HepG2 (cell line): Measurements from ENCODE around the gene GATAD2B. TPM values are rescaled to one million over a fixed set of nuclear protein-coding genes. Genes with fewer than 3 reads are reported as not detected.
A peak's percentile ranks its signal among the peaks of the same experiment; 100 is the strongest.

Experiments
- BHLHE40 ChIP-seq: IDR thresholded peaks from 2 replicates; pipeline ENCODE4 v1.6.1; 2011; ENCODE audit warnings: low read length, improper control_type of control experiment
- KDM5A ChIP-seq: fragments of 200-600 bp; sonication (generic); IDR thresholded peaks from 2 replicates; pipeline ENCODE4 v1.7.0; 2018; ENCODE audit warnings: antibody characterized with exemption, mild to moderate bottlenecking, low read length, borderline replicate concordance
- MYC ChIP-seq: sonication (generic); formaldehyde crosslinking; IDR thresholded peaks from 2 replicates; pipeline ENCODE4 v1.9.0; 2021; ENCODE audit warnings: missing genetic modification reagents, borderline replicate concordance
- NKX3-1 ChIP-seq: sonication (generic); formaldehyde crosslinking; IDR thresholded peaks from 2 replicates; pipeline ENCODE4 v1.5.0; 2020; ENCODE audit warnings: missing genetic modification reagents
- PAWR ChIP-seq: sonication (generic); formaldehyde crosslinking; IDR thresholded peaks from 2 replicates; pipeline ENCODE4 v1.4.0; 2020; ENCODE audit warnings: missing genetic modification reagents, mild to moderate bottlenecking, borderline replicate concordance
- PLSCR1 ChIP-seq: sonication (generic); formaldehyde crosslinking; IDR thresholded peaks from 2 replicates; pipeline ENCODE4 v1.5.0; 2020; ENCODE audit warnings: missing genetic modification reagents, mild to moderate bottlenecking, borderline replicate concordance
- REXO4 ChIP-seq: sonication (generic); formaldehyde crosslinking; IDR thresholded peaks from 2 replicates; pipeline ENCODE4 v1.8.0; 2022; ENCODE audit warnings: missing genetic modification reagents, mild to moderate bottlenecking, borderline replicate concordance
- RFX5 ChIP-seq: IDR thresholded peaks from 2 replicates; pipeline ENCODE4 v1.6.1; 2011; ENCODE audit warnings: low read depth, low read length, improper control_type of control experiment
- SCMH1 ChIP-seq: sonication (generic); formaldehyde crosslinking; IDR thresholded peaks from 2 replicates; pipeline ENCODE4 v1.9.0; 2021; ENCODE audit warnings: missing genetic modification reagents, mild to moderate bottlenecking, borderline replicate concordance
- SIN3B ChIP-seq: fragments of 150-350 bp; IDR thresholded peaks from 2 replicates; pipeline ENCODE4 v1.6.1; 2014; ENCODE audit warnings: low read length
- SNAPC2 ChIP-seq: sonication (generic); formaldehyde crosslinking; IDR thresholded peaks from 2 replicates; pipeline ENCODE4 v1.8.1; 2022; ENCODE audit warnings: mild to moderate bottlenecking, missing genetic modification reagents
- ZFP1 ChIP-seq: IDR thresholded peaks from 2 replicates; pipeline ENCODE4 v1.6.1; 2016
- ZNF121 ChIP-seq: sonication (generic); formaldehyde crosslinking; IDR thresholded peaks from 2 replicates; pipeline ENCODE4 v1.5.0; 2020; ENCODE audit warnings: mild to moderate bottlenecking, missing genetic modification reagents
- ZNF280B ChIP-seq: sonication (generic); formaldehyde crosslinking; IDR thresholded peaks from 2 replicates; pipeline ENCODE4 v1.5.0; 2020; ENCODE audit warnings: missing genetic modification reagents, mild to moderate bottlenecking, borderline replicate concordance
- ZNF280D ChIP-seq: sonication (generic); formaldehyde crosslinking; IDR thresholded peaks from 2 replicates; pipeline ENCODE4 v1.5.1; 2020; ENCODE audit warnings: mild to moderate bottlenecking, missing genetic modification reagents
- ZNF3 ChIP-seq: IDR thresholded peaks from 2 replicates; pipeline ENCODE4 v1.7.0; 2017; ENCODE audit warnings: inconsistent platforms
- ZNF496 ChIP-seq: sonication (generic); formaldehyde crosslinking; IDR thresholded peaks from 2 replicates; pipeline ENCODE4 v1.8.1; 2023; ENCODE audit warnings: mild to moderate bottlenecking, moderate library complexity, missing genetic modification reagents; ENCODE audit not compliant: insufficient replicate concordance
- ZNF766 ChIP-seq: sonication (generic); formaldehyde crosslinking; IDR thresholded peaks from 2 replicates; pipeline ENCODE4 v1.5.0; 2020; ENCODE audit warnings: missing genetic modification reagents, borderline replicate concordance
- polyA plus RNA-seq, 8 experiments: library from polyadenylated mRNA; depleted of rRNA in 3 of 8; stranded (reverse) in 7 of 8; unstranded in 1 of 8; fragments of >200 nt; fragmentation: Illumina TruSeq in 4 of 8; extraction: Trizol in 4 of 8; gene quantifications; 2 replicates each; pipeline versions ENCODE4 v1.2.1 to v1.2.3, GENCODE V29; 2011 to 2016; ENCODE audit warnings: low read depth in 4 of 8, missing spikeins in 1 of 8, mixed read lengths in 1 of 8; ENCODE audit not compliant: insufficient read depth in 1 of 8
- total RNA-seq, 5 experiments: library from RNA; depleted of rRNA; stranded (reverse); fragments of >200 nt; fragmentation: Illumina TruSeq; extraction: Trizol; gene quantifications; 2 replicates each; pipeline ENCODE4 v1.2.3, GENCODE V29; 2016; ENCODE audit warnings: low read depth in 1 of 5
- TF ChIP-seq, protein P1 (sequence below): sonication (generic); formaldehyde crosslinking; IDR thresholded peaks from 2 replicates; pipeline ENCODE4 v1.5.0; 2020; ENCODE audit warnings: mild to moderate bottlenecking, missing genetic modification reagents
- TF ChIP-seq, protein P2 (sequence below): sonication (generic); formaldehyde crosslinking; IDR thresholded peaks from 2 replicates; pipeline ENCODE4 v1.5.0; 2020; ENCODE audit warnings: mild to moderate bottlenecking, missing genetic modification reagents, moderate library complexity

The GATAD2B gene
- total and polyA plus RNA-seq, 2 of the 13 experiments (the other 11 are each of a cell fraction or from before 2014, with no cell fraction given), result 3.2 to 5.2 TPM

DNA sequence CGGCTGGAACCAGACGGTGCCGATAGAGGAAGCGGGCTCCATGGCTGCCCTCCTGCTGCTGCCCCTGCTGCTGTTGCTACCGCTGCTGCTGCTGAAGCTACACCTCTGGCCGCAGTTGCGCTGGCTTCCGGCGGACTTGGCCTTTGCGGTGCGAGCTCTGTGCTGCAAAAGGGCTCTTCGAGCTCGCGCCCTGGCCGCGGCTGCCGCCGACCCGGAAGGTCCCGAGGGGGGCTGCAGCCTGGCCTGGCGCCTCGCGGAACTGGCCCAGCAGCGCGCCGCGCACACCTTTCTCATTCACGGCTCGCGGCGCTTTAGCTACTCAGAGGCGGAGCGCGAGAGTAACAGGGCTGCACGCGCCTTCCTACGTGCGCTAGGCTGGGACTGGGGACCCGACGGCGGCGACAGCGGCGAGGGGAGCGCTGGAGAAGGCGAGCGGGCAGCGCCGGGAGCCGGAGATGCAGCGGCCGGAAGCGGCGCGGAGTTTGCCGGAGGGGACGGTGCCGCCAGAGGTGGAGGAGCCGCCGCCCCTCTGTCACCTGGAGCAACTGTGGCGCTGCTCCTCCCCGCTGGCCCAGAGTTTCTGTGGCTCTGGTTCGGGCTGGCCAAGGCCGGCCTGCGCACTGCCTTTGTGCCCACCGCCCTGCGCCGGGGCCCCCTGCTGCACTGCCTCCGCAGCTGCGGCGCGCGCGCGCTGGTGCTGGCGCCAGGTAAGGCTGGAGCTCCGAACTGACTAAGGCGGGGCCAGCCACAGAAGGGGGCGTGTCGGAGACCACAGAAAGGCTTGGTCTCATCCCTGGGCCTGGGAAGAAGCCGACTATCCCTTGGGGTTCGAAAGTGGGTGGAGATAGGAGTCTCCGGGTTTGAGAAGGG, 147.1 kb downstream of the GATAD2B start (continued):
- TF ChIP-seq MYC (CRISPR knock-in tag) (peak; percentile 26; the same call in 1 of the 2 replicates), ZNF3 (CRISPR knock-in tag) (no peak), PLSCR1 (no peak), REXO4 (CRISPR knock-in tag) (no peak), ZFP1 (no peak), ZNF496 (no peak), ZNF121 (CRISPR knock-in tag) (no peak), BHLHE40 (no peak), SIN3B (no peak), KDM5A (no peak), SCMH1 (CRISPR knock-in tag) (no peak), ZNF766 (CRISPR knock-in tag) (no peak), ZNF280B (CRISPR knock-in tag) (no peak), ZNF280D (no peak), RFX5 (no peak), PAWR (CRISPR knock-in tag) (no peak), NKX3-1 (CRISPR knock-in tag) (no peak), SNAPC2 (CRISPR knock-in tag) (no peak)
- TF ChIP-seq, protein P1, sequence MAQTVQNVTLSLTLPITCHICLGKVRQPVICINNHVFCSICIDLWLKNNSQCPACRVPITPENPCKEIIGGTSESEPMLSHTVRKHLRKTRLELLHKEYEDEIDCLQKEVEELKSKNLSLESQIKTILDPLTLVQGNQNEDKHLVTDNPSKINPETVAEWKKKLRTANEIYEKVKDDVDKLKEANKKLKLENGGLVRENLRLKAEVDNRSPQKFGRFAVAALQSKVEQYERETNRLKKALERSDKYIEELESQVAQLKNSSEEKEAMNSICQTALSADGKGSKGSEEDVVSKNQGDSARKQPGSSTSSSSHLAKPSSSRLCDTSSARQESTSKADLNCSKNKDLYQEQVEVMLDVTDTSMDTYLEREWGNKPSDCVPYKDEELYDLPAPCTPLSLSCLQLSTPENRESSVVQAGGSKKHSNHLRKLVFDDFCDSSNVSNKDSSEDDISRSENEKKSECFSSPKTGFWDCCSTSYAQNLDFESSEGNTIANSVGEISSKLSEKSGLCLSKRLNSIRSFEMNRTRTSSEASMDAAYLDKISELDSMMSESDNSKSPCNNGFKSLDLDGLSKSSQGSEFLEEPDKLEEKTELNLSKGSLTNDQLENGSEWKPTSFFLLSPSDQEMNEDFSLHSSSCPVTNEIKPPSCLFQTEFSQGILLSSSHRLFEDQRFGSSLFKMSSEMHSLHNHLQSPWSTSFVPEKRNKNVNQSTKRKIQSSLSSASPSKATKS (CRISPR knock-in tag), result no peak
- TF ChIP-seq, protein P2, sequence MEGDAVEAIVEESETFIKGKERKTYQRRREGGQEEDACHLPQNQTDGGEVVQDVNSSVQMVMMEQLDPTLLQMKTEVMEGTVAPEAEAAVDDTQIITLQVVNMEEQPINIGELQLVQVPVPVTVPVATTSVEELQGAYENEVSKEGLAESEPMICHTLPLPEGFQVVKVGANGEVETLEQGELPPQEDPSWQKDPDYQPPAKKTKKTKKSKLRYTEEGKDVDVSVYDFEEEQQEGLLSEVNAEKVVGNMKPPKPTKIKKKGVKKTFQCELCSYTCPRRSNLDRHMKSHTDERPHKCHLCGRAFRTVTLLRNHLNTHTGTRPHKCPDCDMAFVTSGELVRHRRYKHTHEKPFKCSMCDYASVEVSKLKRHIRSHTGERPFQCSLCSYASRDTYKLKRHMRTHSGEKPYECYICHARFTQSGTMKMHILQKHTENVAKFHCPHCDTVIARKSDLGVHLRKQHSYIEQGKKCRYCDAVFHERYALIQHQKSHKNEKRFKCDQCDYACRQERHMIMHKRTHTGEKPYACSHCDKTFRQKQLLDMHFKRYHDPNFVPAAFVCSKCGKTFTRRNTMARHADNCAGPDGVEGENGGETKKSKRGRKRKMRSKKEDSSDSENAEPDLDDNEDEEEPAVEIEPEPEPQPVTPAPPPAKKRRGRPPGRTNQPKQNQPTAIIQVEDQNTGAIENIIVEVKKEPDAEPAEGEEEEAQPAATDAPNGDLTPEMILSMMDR (CRISPR knock-in tag), result peak; percentile 31
